H7 (cell line): ENCODE results near the gene BCAR3. TPM values are rescaled to one million over a fixed set of nuclear protein-coding genes. Genes with fewer than 3 reads are reported as not detected.

Source experiments
- DNase-seq: peaks from one replicate; pipeline ENCODE4 v3.0.0; 2012
- H3K27me3 ChIP-seq: 2 replicates; pipeline ENCODE4 v1.6.0; 2011; ENCODE audit warnings: mild to moderate bottlenecking, low read length; ENCODE audit not compliant: control insufficient read depth, insufficient read depth
- H3K36me3 ChIP-seq: replicated peaks from 2 replicates; pipeline ENCODE4 v1.5.1; 2011; ENCODE audit warnings: low read length; ENCODE audit not compliant: control insufficient read depth, insufficient read depth
- H3K4me3 ChIP-seq: 2 replicates; pipeline ENCODE4 v1.5.1; 2011; ENCODE audit warnings: low read depth, mild to moderate bottlenecking, control low read depth, low read length, moderate library complexity; ENCODE audit not compliant: insufficient read depth
- total RNA-seq: library from RNA; depleted of rRNA; stranded (reverse); fragments of >200 nt; shearing (Covaris generic); gene quantifications from 2 replicates; pipeline ENCODE4 v1.2.3, GENCODE V29; 2014

The BCAR3 gene
- total RNA-seq, 1 experiment from 2014 or later, result 67.4 TPM

GRCh38 chr1:93636712-93637111 lies 44.9 kb downstream of the BCAR3 start:
- no peak for DNase-seq
- H3K4me3 ChIP-seq, result no peak overlapping the region
- no peaks in the 10 kb centered on the region; the same call in 1 of the 2 replicates for H3K36me3 ChIP-seq
- H3K27me3 ChIP-seq, result no peaks in the 10 kb centered on the region

DNA sequence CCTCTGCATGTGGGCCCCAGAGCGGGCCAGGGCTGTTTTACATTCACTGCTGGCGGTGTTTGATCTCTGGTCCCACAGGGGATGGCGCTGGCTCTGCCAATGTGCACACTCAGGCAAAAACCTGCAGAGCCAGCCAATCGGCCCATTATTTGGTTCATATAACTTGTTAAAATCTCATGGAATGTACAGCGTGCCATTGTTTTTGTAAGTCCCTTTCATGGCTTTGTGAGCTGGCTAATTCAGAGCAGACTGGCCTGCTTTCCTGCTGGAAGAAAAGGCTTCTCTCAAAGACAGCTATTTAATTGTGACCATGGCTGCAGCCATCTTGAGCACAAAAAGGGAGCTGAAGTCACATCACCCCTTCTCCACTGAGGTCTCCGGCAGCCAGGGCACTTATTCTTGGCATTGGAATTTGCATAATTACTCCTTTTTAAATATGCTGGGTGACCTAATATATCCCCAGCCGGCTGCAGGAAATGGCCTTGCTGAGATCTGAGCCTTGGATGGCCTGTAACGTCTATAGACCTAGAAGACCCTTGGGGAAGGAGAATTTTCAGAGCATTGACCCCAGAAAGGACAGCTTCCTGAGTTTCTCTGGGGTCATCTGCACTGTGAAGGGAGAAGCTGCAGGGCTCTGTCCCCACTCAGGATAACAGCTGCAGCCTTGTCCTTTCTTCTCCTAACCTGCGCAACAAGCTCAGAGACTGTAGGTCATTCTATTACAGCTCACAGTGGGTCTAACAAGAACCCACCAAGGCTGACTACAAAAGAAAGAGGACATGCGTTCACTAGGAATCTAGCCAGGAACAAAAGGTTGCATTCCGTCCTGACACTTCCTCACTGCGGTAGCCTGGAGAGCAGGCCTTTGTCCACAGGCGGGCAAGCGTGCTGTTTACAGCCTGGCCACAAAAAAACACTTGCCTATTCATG lies 45.8 kb downstream of the BCAR3 start:
- Histone ChIP-seq H3K27me3 (no peaks in the 10 kb centered on the region), H3K4me3 (no peak overlapping the region), H3K36me3 (no peaks in the 10 kb centered on the region; the same call in 1 of the 2 replicates)
- peak; percentile 59 for DNase-seq

- no peak for DNase-seq
- H3K4me3 ChIP-seq, result no peak overlapping the region
- no peaks in the 10 kb centered on the region; the same call in 1 of the 2 replicates for H3K36me3 ChIP-seq
Observed at GRCh38 chr1:93633313-93633712, 48.3 kb downstream of the BCAR3 start.

DNA sequence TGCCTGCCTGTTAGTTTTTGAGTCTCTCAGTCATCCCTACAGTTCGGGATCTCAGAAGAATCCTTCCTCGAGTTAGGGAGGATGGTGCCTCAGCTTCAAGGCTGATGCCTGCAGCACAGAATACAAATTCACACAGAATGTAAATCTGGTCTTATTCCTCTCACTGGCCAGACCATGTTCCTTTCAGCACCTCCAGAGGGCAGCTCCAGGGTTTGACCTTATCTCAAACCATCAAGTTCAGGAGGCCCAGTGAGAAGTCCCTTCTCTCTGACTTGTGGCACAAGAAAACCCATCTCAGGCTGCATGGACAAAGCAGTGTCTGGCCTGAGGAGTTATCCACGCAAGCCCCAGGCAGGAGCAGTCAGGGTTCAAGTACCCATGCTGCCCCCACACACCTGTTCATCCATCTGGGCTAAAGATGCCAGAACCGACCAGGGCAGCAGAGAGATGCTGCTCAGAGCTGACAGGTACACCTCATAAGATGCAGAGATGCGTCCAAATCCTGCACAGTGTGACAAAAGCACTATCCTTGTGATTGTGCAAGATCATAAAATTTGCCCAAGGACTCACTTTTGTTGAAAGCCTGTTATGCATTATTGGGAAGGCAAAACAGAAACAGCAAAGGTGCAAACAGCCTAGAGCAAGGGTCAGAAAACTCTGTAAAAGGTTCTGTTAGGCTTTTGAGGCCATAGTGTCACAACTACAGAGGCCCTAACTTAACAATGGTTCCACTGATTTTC lies 49.8 kb downstream of the BCAR3 start:
- Histone ChIP-seq H3K4me3 (no peak overlapping the region), H3K36me3 (no peaks in the 10 kb centered on the region; the same call in 1 of the 2 replicates), H3K27me3 (no peaks in the 10 kb centered on the region)
- DNase-seq, result no peak

More at GRCh38 chr1:93633313-93633712, 48.3 kb downstream of the BCAR3 start:
- H3K27me3 ChIP-seq, result no peaks in the 10 kb centered on the region

DNA sequence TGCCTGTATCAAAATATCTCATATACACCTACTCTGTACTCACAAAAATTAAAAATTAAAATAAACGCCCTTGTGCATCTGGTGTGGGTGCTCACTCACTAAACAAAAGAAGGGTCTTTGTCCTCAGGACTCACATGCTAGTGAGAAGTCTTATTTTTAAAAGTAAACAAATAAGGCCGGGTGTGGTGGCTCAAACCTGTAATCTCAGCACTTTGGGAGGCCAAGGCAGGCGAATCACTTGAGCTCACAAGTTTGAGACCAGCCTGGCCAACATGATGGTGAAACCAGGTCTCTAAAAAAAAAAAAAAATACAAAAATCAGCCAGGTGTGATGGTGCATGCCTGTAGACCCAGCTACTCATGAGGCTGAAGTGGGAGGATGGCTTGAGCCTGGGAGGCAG lies 51.5 kb downstream of the BCAR3 start:
- no peak for DNase-seq
- H3K27me3 ChIP-seq, result no peaks in the 10 kb centered on the region
- no peak overlapping the region for H3K4me3 ChIP-seq
- no peaks in the 10 kb centered on the region; the same call in 1 of the 2 replicates for H3K36me3 ChIP-seq

- no peak overlapping the region for H3K4me3 ChIP-seq
- no peaks in the 10 kb centered on the region for H3K27me3 ChIP-seq
- no peaks in the 10 kb centered on the region for H3K36me3 ChIP-seq
- peak; percentile 56 for DNase-seq
Observed at GRCh38 chr1:93629101-93630059, 52.3 kb downstream of the BCAR3 start.

DNA sequence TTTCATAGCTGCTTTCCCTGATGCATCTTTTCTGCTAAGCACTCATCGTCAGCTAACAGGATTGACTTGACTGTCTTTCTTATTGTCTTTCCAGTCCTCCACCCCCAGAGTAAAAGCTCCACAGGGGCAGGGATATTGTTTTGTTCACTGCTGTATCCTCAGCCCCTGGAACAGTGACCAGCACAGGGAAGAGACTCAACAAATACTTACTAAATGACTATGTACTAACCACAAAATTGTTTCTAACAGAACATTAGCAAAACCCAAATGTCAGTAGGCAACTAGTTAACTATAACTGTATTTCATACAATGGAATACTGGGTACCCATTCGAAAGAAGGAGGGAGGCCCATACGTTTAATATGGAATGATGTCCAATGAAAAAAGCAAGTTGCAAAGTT lies 53.0 kb downstream of the BCAR3 start:
- Histone ChIP-seq H3K36me3 (no peaks in the 10 kb centered on the region), H3K4me3 (no peak overlapping the region), H3K27me3 (no peaks in the 10 kb centered on the region)
- no peak for DNase-seq

- Histone ChIP-seq H3K27me3 (no peaks in the 10 kb centered on the region), H3K4me3 (no peak overlapping the region), H3K36me3 (no peaks in the 10 kb centered on the region)
- no peak for DNase-seq
Observed at GRCh38 chr1:93625582-93626327, 55.9 kb downstream of the BCAR3 start.

- no peaks in the 10 kb centered on the region for H3K27me3 ChIP-seq
- H3K4me3 ChIP-seq, result no peak overlapping the region
- H3K36me3 ChIP-seq, result no peaks in the 10 kb centered on the region
- no peak for DNase-seq
Observed at GRCh38 chr1:93623875-93624274, 57.8 kb downstream of the BCAR3 start.

DNA sequence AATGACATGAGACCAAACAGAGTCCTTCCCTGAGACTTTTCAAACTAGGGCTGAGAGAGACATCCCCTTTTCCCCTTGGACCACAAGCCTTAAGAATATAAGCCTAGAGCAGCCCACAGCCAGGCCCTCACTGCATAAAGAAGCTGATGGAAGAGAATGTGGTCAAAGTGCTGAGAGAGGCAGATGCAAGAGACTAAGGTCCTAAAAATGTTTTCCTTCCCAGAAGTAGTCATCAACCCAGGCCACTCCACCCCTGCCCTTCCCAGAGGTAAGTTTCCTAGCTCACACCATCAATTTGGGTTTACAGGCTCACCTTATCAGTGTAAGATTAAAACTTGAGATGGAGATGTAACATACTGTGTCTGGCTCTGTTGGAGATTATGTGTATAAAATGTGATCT lies 58.2 kb downstream of the BCAR3 start:
- Histone ChIP-seq H3K4me3 (no peak overlapping the region), H3K27me3 (no peaks in the 10 kb centered on the region), H3K36me3 (no peaks in the 10 kb centered on the region)
- DNase-seq, result no peak

- Histone ChIP-seq H3K27me3 (no peaks in the 10 kb centered on the region), H3K36me3 (no peaks in the 10 kb centered on the region), H3K4me3 (no peak overlapping the region)
- no peak for DNase-seq
Observed at GRCh38 chr1:93621246-93621645, 60.4 kb downstream of the BCAR3 start.

- no peaks in the 10 kb centered on the region for H3K27me3 ChIP-seq
- peak; percentile 64 for DNase-seq
- no peaks in the 10 kb centered on the region for H3K36me3 ChIP-seq
- H3K4me3 ChIP-seq, result no peak overlapping the region
Observed at GRCh38 chr1:93620841-93621210, 60.8 kb downstream of the BCAR3 start.

GRCh38 chr1:93620172-93620840 lies 61.3 kb downstream of the BCAR3 start:
- Histone ChIP-seq H3K36me3 (no peaks in the 10 kb centered on the region), H3K27me3 (no peaks in the 10 kb centered on the region), H3K4me3 (no peak overlapping the region)
- DNase-seq, result no peak
